GM21515 (cell line): Measurements from ENCODE around the gene ANAPC1.
"Not testable (repeated sequence)": the region's sequence is repeated elsewhere in the genome, so short reads cannot be mapped to it uniquely, and the experiment has no call there.

Experiments
- ATAC-seq: cut with Tn5 transposase; IDR thresholded peaks from one replicate; pipeline ENCODE4 v1.9.1; 2021; ENCODE audit not compliant: unreplicated experiment

The ANAPC1 gene

DNA sequence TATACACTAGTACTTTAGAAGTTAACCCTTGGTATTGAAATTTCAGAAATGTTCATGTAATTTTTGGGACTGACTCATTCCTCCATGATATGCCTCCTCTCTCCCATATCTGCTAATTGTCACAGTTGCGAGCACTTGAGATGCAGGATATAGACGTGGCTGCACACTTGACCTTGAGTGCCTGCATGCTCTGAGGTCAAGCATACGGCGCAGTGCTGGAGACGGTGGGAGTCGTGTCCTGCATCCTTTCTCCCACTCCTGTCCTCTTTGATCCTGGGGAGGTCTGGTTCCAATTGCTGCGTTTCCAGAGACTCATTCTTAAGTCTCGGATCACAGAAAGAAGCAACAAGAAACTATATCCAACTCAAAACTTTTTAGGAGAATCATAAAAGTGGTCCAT, 139.2 kb downstream of the ANAPC1 start:
- not testable (repeated sequence) for ATAC-seq

DNA sequence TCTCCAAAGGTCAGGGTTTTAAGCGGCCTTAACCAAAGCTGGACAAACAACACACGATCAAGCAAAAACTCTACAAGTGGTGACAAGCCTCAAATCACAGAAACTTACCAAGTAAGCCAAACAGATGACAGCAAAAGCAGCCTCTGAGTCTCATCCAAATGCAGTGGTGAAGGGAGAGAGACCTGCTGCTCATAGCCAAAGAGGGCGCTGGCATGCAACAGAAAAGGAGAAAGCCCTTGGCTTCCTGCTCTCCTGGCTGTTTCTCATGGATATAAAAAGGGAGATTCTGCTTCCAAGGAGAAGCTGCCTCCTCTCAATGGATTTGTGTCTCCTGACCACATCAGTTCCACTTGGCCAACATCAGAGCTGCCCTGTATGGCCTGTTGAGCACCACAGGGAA, 142.5 kb downstream of the ANAPC1 start:
- ATAC-seq, result not testable (repeated sequence)

DNA sequence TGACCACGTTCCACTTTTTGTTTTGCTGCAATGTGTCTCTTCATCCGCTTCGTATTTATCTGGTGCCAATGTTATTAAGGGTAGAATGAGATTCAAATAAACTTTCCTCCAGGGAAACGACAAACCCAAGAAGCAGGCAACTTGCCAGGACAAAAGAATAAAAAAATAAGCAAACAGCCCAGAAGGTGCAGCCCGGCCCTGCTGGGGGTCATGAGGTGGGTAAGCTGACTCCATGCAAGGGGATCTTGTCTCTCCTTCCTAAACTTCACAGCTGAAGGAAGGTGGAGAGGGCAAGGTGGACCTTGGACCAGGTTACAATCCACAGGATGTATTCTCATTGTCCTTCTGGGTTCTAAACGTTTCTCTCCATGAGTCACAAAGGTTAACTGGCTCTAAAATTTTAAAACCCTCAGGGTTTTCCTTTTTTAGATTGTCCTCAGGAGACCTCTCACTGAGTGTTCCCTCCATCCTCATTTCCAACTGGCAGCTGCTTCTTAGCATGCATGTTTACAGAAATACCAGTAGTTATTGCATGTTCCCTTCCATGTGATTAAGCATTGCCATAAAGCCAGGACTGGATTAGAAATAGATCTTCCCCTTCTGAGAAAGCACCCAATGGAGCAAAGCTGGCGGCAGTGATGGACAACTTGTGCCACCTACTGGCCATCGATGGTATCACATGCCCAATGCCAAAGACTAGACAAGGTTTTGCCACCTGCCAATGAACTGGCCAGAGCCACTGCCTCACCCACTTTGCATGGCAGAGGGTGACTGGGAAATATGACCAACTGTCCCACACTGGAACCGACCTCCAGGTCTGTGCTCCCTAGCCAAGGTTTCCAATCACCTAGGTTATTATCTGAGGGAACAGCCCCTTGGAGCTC, 147.9 kb downstream of the ANAPC1 start:
- ATAC-seq, result not testable (repeated sequence)

DNA sequence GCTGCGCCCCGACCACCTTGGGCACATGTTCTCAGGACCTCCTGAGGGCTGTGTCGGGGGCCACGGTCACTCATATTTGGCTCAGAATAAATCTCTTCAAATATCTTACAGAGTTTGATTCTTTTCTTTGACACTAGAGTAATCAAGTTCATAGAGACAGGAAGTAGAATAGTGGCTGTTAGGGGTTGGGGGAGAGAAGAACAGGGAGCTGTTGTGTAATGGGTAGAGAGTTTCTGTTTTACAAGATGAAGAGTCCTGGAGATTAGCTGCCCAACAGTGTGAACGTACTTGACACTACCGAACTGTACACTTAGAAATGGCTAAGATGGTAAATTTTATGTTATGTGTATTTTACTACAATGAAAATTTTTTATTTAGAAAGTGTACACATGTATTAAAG, 148.6 kb downstream of the ANAPC1 start:
- ATAC-seq, result not testable (repeated sequence)

DNA sequence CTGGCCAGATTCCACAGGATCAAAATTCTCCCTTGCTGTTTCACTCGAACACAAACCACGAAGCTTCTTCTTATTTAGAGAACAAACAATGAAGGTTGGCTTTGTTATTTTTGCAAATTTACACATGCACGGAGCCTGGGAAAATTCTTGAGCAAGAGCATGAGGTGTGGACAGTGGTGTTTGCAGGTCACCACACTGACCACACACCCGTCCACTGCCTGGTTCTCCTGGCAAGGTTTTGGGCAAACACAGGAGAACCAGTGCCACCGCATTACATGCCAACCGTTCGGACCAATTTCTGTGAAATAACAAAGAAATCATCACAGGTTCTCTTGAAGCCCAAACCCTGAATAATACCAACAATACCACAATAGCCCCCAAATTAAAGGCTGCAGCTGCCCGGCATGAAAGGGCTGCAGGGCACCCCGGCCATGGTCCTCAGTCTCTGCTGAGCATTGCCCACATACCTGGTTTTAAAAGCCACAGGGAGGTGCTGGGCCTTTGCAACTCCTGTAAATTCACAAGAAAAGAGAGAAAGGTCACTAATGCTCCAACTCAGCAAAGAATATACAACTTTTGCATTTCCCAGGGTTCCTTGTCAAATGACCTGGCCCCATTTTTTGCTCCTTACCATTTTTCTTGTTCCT, 154.1 kb downstream of the ANAPC1 start:
- ATAC-seq, result not testable (repeated sequence)

DNA sequence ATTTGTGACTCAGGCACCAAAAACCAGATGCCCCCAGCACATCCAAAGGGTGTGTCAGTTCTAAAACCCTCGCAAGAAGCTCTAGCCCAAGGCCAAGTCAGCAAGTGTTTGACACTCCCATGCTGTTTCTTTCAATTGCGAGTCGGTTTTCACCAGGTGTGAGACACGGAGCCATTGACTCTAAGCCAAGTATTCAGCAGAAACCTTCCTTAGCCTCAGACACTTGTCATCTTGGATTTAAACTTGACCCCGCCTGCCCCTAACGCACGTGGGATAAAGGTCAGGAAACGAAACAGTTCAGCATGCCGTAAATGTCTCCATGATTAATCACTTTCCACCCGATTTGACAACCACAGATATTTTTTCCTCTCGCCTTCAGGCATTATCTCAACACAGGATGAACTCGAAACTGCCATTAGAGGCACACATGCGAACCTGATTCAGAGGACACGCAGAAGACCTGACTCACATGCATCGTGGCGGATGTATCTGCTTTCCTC, 156.3 kb downstream of the ANAPC1 start:
- not testable (repeated sequence) for ATAC-seq

DNA sequence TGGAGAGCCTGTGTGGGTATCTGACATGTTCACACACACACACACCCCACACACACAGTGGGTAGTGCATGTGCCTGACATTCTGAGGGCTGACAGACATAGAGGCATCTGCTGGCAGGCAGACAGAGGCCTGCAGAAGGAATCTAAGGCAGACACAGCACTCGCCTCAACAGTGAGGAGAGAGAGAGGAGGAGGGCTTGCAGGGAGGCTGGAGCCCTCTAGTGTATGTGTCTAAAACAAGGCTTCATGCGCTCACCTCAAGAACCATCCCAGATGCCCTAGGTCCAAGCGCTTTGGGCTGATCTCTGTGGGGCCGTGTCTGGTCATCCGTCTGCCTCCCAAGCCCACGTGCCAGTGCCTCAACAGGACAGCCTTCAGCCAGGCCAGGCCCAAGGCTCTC, 158.3 kb downstream of the ANAPC1 start:
- not testable (repeated sequence) for ATAC-seq

DNA sequence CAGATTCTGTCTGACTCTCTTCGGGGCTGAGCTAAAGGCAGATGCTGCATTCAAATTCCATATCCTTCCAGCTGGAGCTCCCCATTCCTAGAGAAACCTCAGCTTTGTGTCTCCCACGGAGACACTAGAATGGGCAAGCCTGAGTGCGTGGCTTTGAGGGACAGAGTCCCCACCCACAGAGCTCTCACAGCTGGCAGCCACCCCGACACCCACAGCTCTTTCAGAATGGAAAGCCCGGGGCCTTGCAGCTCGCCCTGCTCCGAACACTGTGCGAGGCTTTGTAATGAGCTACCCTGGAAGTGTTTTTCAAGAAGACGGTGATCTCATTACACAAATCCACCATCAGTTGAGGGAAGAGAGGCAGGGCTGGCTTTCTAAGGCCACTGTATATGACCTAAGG, 164.4 kb downstream of the ANAPC1 start:
- ATAC-seq, result not testable (repeated sequence)
